K562 (cell line): ENCODE results near the gene IRF4.
"Not testable (repeated sequence)": the region's sequence is repeated elsewhere in the genome, so short reads cannot be mapped to it uniquely, and the experiment has no call there.

Experiments used
- E2F6 ChIP-seq, 2 experiments: IDR thresholded peaks; 2 replicates each; pipeline ENCODE4 v1.6.1; 2011; ENCODE audit warnings: borderline replicate concordance in 1 of 2, control low read depth in 1 of 2, low read depth in 1 of 2, low read length in 1 of 2, mild to moderate bottlenecking in 1 of 2, mixed read lengths in 1 of 2, moderate library complexity in 1 of 2; ENCODE audit not compliant: insufficient read depth in 1 of 2, insufficient read length in 1 of 2, poor library complexity in 1 of 2, severe bottlenecking in 1 of 2; ENCODE audit errors: extremely low read depth in 1 of 2
- HDAC2 ChIP-seq: fragments of 450-650 bp; IDR thresholded peaks from 2 replicates; pipeline ENCODE4 v1.6.1; 2016; ENCODE audit warnings: mild to moderate bottlenecking
- IRF2 ChIP-seq: sonication (generic); formaldehyde crosslinking; IDR thresholded peaks from 2 replicates; pipeline ENCODE4 v1.8.1; 2022; ENCODE audit warnings: mild to moderate bottlenecking, missing genetic modification reagents
- JUNB ChIP-seq: fragments of 450-650 bp; formaldehyde crosslinking; conservative IDR thresholded peaks from 2 replicates; pipeline ENCODE4 v1.4.0; 2020; ENCODE audit warnings: mild to moderate bottlenecking
- JUND ChIP-seq, 2 experiments: IDR thresholded peaks; 2 replicates in 1 of 2; 3 replicates in 1 of 2; pipeline ENCODE4 v1.6.1; 2011; ENCODE audit warnings: borderline replicate concordance in 2 of 2, low read depth in 2 of 2, low read length in 2 of 2, improper control_type of control experiment in 1 of 2, missing biosample characterization in 1 of 2, missing genetic modification characterization in 1 of 2, missing genetic modification reagents in 1 of 2
- KLF1 ChIP-seq: fragments of 450-650 bp; IDR thresholded peaks from 2 replicates; pipeline ENCODE4 v1.6.1; 2016; ENCODE audit warnings: missing genetic modification characterization, missing compliant biosample characterization
- MAFK ChIP-seq: IDR thresholded peaks from 2 replicates; pipeline ENCODE4 v1.6.1; 2011; ENCODE audit warnings: low read length, improper control_type of control experiment
- NBN ChIP-seq: fragments of 450-650 bp; IDR thresholded peaks from 2 replicates; pipeline ENCODE4 v1.6.1; 2016; ENCODE audit warnings: low read depth, mild to moderate bottlenecking
- NR0B1 ChIP-seq: fragments of 450-650 bp; IDR thresholded peaks from one replicate; pipeline ENCODE4 v1.6.1; 2018; ENCODE audit warnings: mild to moderate bottlenecking, moderate library complexity; ENCODE audit not compliant: partially characterized antibody
- POLR2A ChIP-seq: fragments of 450-650 bp; conservative IDR thresholded peaks from 2 replicates; pipeline ENCODE4 v1.6.1; 2016
- POLR2AphosphoS5 ChIP-seq: IDR thresholded peaks from 2 replicates; pipeline ENCODE4 v1.6.1; 2011; ENCODE audit warnings: mild to moderate bottlenecking, low read depth, low read length, moderate library complexity; ENCODE audit not compliant: control insufficient read depth, insufficient read depth
- SP1 ChIP-seq: sonication (generic); formaldehyde crosslinking; IDR thresholded peaks from 2 replicates; pipeline ENCODE4 v1.8.1; 2022; ENCODE audit warnings: mild to moderate bottlenecking, missing genetic modification reagents
- SREBF1 ChIP-seq: fragments of 150-350 bp; IDR thresholded peaks from 2 replicates; pipeline ENCODE4 v1.6.1; 2014; ENCODE audit warnings: antibody characterized with exemption, low read depth, low read length, borderline replicate concordance
- ZNF57 ChIP-seq: fragments of 450-650 bp; formaldehyde crosslinking; IDR thresholded peaks from 2 replicates; pipeline ENCODE4 v1.4.0; 2020; ENCODE audit warnings: mild to moderate bottlenecking, moderate library complexity

DNA sequence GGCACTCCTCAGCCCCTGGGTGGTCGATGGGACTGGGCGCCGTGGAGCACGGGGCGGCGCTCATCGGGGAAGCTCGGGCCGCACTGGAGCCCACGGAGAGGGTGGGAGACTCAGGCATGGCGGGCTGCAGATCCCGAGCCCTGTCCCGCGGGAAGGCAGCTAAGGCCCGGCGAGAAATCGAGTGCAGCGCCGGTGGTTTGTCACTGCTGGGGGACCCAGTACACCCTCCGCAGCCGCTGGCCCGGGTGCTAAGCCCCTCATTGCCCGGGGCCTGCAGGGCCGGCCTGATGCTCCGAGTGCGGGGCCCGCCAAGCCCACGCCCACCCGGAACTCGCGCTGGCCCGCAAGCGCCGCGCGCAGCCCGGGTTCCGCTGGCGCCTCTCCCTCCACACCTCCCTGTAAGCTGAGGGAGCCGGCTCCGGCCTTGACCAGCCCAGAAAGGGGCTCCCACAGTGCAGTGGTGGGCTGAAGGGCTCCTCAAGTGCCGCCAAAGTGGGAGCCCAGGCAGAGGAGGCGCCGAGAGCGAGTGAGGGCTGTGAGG, 34.7 kb downstream of the IRF4 start:
- not testable (repeated sequence) for TF ChIP-seq JUNB (CRISPR knock-in tag); E2F6 (IDR thresholded peaks at IDR 0.05; ENCODE audit: borderline replicate concordance in 1 of 2, extremely low read depth in 1 of 2, insufficient read depth in 1 of 2, insufficient read length in 1 of 2, low read depth in 1 of 2, low read length in 1 of 2, poor library complexity in 1 of 2, severe bottlenecking in 1 of 2); IRF2; ZNF57 (CRISPR knock-in tag); JUND (IDR thresholded peaks at IDR 0.05; ENCODE audit: borderline replicate concordance, low read depth, low read length); JUND (tag; IDR thresholded peaks at IDR 0.05; ENCODE audit: borderline replicate concordance, low read depth, low read length); SP1 (CRISPR knock-in tag); POLR2AphosphoS5; HDAC2; POLR2A; SREBF1; KLF1; MAFK; NR0B1; NBN
